T-helper 22 cell (primary cell): ENCODE measurements around the gene MR1.

Experiments used
- DNase-seq: peaks from one replicate; pipeline ENCODE4 v3.0.0-alpha.2; 2020; ENCODE audit warnings: low read depth

MR1 gene

DNA sequence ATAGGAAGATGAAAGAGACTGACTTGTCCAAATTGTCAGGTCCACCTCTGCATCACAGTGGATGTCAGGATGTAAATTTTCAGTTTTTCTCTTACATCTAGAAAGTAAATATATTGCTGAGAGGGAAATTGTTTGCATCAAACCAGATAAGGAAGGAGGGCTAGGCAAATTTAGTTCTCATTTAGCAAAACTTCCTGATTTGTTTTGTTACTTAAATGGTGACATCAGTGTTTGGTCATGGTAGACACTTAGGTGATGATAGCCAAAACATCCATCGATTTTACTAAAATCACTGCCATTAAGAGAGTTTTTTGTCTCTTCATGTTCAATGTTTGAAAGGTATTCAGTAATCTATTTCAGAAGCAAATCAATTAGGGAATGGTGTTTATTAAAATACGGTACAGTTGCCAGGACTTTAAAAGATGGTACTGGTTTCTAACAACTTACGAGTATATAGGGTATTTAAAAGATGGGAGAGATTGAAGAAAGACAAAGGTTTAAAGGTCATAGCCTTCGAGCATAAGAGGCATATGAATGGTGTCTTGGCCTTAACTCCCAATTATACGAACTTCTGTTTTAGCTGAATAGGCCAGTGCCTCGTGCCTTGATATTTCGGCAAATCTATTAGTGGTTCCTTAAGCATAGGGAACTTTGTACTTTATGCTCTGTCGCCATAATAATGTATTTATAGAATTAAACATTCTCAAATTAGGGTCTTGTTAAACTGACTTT lies 57.7 kb downstream of the MR1 start:
- no peak for DNase-seq

DNA sequence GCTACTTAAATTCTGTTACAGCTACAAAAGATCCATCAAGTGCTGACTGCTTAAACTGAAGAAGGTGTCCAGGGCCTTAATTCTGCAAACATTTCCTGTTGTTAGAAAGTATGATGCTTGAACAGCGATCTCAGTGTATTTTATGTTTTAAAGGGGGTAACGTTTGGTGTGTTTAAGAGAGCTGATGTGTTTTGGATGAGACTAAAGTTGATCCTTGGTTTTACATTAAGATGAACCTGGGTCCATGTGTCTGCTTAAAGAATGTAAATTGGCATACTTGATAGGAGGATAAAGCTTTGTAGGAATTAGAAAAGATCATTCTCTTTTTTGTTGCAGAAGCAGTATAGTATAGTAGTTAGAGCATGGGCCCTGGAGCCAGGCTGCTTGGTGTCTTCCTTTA lies 58.3 kb downstream of the MR1 start:
- DNase-seq: no peak

DNA sequence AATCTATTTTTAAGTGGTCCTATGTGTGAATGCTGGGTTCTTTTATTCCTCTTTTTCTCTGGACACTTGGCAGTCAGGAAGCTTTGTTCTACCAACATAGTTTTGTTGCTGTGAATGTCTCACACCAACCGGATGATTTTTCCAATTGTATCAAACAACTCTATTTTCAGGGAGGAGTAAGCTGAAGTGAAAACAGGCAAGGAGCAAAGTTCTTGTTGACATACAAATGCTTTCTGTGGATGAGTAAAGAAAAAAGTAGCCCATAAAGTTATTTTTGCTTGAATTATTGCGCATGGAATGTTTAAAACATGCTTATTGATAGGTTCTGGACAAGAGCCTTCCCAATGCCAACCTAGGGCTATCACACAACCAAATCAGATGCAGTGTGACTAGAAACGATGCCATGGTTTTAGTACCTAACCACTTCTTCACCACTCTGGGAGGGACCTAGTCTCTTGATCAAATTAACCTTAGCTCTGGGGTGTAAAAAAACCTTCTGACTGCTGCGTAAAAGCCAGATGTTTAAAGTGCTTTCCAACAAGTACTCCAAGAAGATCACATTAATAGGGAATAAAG lies 59.2 kb downstream of the MR1 start:
- no peak for DNase-seq

DNA sequence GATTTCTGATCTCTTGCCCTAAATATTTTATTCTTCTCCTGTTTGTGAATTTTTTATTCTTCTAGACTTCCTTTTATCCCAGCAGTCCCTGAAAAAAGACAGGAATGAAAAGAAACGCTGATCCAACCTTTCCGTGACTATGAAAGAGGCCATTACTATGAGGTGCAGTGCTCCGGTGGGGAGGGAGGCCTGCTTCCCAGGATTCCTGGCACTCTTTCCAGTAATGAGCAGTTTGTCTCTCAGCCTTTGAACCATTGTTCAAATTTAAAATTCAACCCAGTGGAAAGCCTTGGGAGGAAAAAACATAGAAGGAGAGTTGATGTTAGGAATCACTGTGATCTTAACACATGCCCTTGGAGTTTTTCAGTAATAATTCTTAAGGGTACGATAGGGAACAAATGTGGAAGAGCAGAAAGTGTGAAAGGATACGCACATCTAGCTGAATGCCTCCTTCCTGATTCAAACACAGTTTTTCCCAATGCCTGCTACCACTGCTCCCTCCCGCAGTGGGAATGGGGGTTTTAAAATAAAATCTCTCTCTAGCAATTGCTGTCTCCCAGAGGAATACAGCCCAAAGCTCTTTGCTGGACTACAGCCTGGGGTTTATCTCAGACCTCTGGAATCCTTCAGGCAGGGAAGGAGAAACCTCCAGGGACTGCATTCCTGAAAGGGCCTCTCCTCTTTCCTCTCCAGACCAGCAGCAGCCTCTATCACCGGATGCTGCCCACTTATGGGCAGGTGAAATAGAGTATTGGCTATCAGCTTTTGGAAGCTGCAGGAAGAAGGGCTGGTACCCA lies 60.8 kb downstream of the MR1 start:
- no peak for DNase-seq

DNA sequence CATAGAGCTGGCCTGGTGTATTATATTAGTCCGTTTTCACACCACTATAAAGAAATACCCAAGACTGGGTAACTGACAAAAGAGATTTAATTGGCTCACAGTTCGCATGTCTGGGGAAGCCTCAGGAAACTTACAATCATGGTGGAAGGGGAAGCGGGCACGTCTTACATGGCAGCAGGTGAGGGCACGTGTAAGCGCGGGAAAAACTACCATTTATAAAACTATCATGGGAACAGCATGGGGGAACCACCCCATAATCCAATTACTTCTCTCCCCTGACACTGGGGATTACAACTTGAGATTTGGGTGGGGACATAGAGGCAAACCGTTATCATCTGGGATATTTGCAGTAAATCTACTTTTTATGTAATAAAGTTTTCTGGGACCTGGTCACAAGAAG lies 61.5 kb downstream of the MR1 start:
- DNase-seq: no peak

DNA sequence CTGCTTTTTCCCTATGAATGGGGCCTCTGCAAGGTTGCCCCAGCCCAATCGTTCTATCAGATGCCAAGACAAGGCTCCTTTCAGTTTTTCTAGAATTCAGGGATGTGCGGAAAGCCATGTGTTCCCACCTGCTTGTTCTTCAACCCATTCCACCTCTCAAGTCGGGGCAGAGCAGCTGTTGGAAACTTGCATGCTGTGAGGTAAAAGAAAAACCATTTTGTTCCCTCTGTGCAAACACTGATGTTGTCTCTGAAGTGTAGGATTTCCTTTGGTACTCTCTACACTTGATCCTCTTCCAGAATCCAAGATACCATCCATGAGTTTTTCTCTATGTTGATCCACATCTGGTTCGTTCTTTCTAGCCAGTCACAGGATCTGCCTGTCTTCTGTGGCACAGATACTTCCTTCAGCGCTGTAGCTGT lies 62.0 kb downstream of the MR1 start:
- DNase-seq: no peak

DNA sequence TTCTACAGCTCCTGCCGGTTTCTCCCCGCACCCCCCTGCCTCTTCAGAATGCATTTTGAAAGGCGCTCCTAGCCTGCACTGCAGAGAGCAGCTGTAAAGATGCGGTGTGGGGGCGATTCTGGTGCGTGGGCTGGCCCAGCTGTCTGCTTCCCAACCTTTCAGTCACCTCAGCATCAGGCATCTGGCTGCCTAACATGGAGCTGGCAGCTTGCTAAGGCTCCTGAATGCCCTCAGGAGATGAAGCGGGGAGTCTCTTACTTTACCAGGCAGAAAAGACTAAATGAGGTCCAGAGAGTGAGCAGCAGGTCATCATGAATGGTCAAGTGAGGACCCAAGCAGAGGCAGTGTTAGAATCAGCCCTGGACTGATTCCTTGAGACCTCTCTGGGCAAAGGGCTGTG lies 63.5 kb downstream of the MR1 start:
- no peak for DNase-seq

DNA sequence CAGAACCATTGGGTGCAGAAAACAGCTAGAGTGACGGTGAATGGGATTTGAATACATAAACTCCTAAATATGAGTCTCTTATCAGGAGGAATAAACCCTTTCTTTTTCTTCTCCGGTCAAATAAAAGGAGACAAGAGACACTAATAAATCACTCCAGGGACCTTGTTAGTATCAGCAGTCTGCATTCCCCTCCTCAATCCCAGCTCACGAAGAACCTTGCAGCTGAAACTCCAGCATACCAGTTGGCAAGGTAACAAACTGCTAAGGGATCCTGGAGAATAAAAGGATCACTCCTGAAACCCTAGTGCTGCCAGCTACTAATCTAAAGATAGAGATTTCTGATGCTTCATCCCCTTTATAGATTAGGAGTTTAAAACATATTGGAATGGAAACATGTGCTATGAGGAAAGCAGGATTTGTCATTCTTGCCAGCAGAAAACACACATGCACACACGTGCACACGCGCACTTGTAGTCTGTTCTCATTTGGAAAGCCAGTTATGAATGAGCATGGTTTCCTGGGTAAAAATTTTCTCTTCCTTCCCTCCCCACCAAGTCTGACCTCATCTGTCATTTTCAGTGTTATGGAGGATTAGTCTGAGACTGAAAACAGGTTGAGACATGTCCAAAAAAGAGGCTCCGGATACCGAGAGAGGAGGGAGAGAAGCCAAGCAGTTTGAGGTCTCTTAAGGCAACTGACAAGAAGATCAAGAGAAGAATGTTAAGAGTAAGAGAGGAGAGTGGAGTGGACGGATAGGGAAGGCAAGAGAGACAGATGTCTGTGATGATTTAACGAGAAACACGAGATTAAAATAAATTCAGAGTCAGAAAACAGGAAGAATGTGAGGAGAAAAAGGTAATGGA lies 65.6 kb downstream of the MR1 start:
- no peak for DNase-seq

DNA sequence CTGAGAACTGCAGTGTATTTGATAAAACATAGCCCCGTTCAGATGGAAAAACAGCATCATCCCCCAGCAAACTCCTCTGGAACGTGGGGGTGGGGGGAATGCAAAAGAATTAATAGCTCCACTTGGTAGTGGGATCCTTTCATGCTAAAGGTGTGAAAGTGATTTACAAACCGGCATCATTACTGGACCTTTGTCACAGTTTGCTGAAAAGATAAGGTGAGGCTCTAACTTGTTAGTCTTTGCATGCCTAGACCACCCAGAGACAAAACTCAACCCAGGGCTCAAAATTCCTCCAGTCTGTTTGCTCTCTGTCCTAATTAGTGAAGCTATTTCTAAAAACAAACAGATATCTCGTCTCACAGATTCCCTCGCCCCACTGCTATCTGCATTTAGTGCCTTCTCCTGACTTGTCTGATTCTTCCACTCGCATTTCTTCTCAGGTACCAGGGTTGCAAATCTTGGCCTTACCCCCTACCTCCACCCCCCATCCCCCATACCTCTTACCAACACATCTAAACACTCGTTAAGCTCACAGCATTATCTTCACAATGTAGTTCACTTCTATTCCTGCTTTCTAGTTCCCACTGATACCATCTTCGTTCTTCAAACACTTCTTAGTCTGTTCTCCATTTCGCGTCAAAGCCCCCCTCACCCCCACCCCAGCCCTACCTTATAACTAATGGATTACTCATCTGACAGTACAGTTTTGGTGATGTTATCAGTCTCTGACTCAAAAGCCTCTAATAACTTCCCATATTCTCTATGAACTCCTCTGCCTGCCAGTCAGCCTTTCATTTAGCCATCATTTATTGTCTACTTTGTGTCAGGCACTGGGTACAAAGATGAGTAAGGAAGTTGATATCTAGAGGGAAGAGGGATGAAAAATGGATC lies 66.5 kb downstream of the MR1 start:
- DNase-seq: peak; percentile 23

DNA sequence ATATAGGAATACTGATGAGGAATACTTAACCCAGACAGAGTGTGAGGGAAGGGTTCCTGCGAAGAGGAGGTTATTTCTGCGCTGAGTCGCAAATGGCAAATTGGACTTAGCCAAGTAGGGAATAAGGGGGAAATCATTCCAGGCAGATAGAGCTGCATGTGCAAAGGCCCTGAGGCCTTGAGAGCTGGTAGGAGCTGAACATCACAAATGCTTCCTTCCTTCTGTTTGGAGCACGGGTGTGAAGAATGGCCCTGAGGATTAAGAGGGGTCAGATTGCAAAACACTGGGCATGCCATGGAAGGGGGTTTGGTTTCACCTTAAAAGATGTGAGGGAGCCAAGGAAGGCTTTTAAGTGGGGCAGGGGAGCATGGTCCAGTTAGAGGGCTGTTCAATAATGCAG lies 67.2 kb downstream of the MR1 start:
- DNase-seq: no peak

DNA sequence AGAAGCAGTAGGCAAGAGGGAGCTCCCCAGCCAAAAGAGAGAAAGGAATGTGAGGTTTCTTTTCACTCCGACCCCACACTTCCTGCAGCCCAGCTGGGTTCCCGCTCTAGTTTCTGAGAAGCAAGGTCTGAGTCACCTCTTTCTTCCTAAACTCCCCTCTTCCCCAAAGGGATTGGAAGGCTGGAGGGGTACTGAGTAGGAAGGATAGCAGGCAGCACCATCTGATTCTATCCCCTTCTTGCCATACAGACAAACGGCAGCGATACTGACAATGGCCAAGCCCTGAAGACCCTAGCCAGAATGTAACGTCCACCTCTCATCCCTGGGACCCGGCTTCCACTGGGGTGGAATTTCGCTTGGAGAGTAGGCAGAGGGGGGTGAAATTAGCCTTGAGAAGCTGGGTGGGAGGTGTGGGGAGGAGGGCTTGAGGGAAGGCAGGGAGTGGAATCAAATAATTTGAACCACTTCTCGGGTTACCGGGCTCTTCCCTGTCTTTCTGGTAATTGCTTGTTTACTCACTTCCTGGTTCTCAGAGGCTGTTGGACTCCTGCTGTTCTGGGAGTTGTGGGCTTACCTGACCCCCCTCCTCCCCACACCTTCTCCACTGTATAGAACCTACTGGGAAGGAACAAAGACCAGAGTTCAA lies 67.9 kb downstream of the MR1 start:
- no peak for DNase-seq

DNA sequence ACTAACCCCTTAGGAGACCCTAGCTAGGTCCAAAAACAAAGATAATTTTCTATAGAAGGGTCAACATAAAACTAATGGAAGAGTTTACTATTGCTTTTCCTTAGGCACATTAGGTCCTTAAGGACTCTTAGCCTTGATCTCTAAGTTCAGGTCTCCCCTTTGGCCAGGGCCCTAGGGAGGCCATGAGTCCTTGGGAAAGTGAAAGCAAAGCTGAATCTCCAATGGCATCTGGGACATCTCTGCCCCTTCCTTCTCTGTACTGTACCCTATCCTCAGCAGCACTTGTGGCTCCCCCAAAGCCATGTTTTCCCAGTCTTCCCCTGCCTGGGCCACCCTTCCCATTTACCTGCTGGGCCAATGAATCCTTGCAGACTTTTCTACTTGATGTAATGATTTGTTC lies 69.1 kb downstream of the MR1 start:
- DNase-seq: no peak

DNA sequence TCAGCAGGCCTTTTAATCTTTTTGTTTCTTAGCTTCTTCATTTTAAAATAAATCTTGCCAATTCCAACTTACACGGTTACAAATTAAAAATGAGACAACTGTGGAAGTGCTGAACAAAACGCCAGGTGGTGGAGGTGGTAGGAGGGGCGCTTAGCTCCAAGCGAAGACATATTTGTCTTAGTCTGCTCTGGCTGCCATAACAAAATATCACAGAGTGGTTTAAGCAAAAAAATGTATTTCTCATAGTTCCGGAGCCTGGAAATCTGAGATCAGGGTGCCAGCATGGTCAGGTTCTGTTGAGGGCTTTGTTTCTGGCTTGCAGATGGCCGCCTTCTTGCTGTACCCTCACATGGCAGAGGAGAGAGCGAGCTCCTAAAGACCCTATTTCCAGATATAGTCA lies 69.6 kb downstream of the MR1 start:
- DNase-seq: no peak

DNA sequence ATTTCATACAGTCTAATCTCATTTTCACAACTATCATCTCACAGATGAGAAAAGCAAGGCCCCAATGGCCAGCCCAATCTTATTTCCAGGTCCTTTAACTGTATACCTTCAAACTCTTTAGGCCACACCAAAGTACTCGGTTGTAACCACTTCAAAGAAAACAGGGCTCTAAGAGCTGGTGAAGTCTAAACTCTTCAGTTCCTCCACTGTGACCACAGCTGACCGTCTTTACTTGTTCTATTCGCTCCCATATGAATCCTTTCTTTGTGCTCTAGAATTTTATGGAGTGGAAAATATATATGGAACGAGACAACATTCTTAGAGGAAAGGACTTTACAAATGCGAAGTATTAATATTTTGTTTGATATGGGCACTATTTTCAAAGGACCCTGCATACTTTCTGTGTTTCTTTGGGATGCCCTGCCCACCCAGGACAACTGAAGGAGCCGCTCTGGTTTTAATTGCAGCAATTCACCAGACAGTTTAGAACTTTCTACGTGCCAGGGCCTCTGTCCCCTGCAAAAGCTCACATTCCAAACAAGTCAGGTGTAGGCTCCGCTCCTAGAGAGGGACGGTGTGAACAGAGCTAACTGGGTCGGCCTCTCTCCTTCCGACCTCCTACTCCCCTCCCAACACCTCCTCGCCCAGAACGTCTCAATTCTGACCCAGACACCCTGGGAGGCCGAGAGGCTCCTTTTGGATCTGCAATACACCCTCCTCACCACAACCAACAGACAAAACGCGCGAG lies 70.4 kb downstream of the MR1 start:
- DNase-seq: no peak

DNA sequence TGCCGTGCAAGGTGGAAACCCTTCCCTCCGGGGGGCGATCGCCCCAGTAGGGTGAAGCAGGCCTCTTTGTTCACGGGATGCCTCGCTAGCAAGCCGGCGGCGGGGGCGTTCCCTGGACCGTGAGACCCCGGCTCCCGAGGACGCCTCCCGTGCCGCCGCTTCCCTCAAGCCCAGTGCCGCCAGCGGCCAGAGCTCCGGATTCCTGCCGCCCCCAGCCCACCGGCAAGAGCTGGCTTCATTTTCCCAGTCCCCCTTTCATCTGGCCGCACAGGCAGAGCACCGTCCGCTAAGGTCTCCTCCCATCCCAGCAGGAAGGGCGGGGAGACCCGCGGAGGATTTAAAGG lies 71.0 kb downstream of the MR1 start:
- DNase-seq: peak; percentile 25

DNA sequence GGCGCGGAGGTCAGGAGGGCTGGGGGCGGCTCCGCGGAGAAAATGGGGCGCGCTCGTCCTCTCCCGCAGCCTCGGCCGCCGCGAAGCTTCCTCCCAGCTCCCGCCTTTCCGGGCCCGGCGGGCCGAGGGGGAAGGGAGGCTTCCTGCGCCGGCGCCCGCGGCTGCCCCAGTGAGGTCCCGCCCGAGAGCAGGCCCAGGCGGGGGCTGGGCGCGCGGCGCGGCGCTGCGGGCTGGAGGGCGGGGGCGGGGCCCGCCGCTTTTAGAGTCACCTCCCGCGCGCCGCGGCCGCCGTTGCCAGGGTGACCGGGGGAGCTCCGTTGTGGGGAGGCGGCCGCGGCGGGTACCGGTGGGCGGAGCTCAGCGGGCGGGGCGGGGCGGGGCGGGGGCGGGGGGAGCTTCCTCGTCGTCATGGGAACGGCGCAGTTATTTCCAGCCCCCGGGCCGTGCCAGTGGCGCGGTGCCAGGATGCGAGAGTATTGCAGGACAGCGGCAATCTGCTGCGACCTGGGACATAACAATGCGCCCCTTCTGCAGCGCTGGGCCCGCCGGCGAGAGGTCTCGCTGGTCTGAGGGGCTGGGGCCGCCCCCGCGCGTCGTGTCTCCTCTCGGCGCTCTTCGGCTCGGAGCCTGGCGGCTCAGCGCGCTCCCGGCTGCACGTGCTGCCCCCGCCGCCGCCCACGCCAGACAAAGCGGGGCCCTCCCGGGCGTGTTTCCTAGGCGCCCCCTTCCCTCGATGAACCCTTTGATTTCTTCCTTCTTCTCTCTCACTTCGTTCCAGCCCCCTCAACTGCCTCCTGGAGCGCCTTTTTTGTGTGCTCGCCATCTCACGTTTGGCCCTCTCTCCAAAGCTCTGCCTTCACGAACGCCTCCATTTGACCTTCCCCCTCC lies 71.6 kb downstream of the MR1 start:
- peak; percentile 92 for DNase-seq

DNA sequence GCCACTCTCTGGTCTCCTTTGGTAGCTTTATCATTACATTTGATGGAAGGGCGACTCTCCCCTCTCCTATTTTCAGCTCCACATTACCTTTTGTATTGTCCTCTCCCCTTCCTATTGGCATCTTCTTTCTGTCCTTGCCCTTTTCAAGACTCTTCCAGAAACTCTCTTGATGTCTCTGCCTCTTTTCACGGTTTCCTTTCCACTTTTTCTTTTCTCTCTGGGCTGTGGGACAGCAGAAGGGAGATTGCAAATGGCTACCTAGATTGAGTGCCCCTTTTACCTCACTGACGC lies 72.2 kb downstream of the MR1 start:
- no peak for DNase-seq

DNA sequence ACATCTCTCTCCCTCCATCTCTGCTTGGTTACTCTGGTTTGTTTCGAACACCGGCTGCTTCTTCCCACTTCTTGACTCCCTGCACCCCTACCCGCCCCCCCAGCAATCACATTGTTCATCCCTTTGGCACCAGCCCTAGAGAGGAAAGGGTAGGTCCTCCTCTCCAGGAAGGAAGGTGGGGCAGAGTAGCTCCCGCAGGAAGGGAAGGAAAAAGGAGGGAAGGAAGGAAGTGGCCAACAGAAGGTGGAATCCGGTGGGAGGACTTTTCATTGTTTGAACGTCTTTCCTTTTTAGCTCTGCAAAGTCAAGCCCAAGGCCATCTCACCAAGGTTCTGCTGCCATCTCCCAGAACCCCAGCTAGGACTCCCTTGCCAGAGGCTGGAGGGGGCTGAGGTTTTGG lies 72.7 kb downstream of the MR1 start:
- DNase-seq: no peak

DNA sequence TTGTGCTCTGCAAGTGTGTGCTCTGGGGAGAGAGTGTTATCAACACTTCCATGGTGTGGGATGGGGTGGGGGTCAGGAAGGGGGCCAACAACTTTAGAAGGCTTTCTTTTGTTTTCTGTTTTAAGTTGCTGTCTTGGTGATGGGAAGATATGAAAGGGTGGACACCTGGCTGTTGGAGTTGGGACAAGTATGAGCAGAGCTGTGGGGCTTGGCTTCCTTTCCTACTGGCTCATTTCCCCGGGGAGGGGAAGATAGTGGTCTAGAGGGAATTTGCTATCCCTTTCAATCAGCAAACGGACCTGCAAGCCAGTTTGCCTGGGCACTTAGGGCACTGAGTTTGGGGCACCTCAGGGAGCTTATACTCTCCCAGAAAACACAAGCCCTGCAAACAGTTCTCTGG lies 73.9 kb downstream of the MR1 start:
- no peak for DNase-seq
